ENCODE measurements around the gene TNFAIP3.

The TNFAIP3 gene

GRCh38 chr6:137879299-137879698 lies 12.2 kb downstream of the TNFAIP3 start:
- no peak for TF ChIP-seq TAF1 (IDR thresholded peaks at IDR 0.05; ENCODE audit: borderline replicate concordance, insufficient read depth, low read length)
- no peak for TF ChIP-seq SIN3A (IDR thresholded peaks at IDR 0.05; ENCODE audit: borderline replicate concordance, insufficient read depth, low read length)
- TF ChIP-seq POLR2AphosphoS5 (IDR thresholded peaks at IDR 0.05; ENCODE audit: low read depth, low read length), result no peak
- TF ChIP-seq REST (IDR thresholded peaks at IDR 0.05; ENCODE audit: insufficient read depth in 1 of 2, low read depth in 2 of 2, low read length in 2 of 2), result no peak
- TF ChIP-seq FOXP2 (optimal IDR thresholded peaks at IDR 0.05; ENCODE audit: borderline replicate concordance, extremely low read depth, extremely low read length, insufficient read depth), result no peak

- TF ChIP-seq REST (IDR thresholded peaks at IDR 0.05; ENCODE audit: insufficient read depth in 1 of 2, low read depth in 2 of 2, low read length in 2 of 2) (no peak), TAF1 (IDR thresholded peaks at IDR 0.05; ENCODE audit: borderline replicate concordance, insufficient read depth, low read length) (no peak), FOXP2 (optimal IDR thresholded peaks at IDR 0.05; ENCODE audit: borderline replicate concordance, extremely low read depth, extremely low read length, insufficient read depth) (no peak), POLR2AphosphoS5 (IDR thresholded peaks at IDR 0.05; ENCODE audit: low read depth, low read length) (no peak), SIN3A (IDR thresholded peaks at IDR 0.05; ENCODE audit: borderline replicate concordance, insufficient read depth, low read length) (no peak)
Observed at GRCh38 chr6:137879885-137880745, 13.1 kb downstream of the TNFAIP3 start.

GRCh38 chr6:137880746-137881521 lies 13.9 kb downstream of the TNFAIP3 start:
- no peak for TF ChIP-seq TAF1 (IDR thresholded peaks at IDR 0.05; ENCODE audit: borderline replicate concordance, insufficient read depth, low read length)
- TF ChIP-seq FOXP2 (optimal IDR thresholded peaks at IDR 0.05; ENCODE audit: borderline replicate concordance, extremely low read depth, extremely low read length, insufficient read depth), result no peak

- no peak for TF ChIP-seq TAF1 (IDR thresholded peaks at IDR 0.05; ENCODE audit: borderline replicate concordance, insufficient read depth, low read length)
- TF ChIP-seq FOXP2 (optimal IDR thresholded peaks at IDR 0.05; ENCODE audit: borderline replicate concordance, extremely low read depth, extremely low read length, insufficient read depth), result no peak
- no peak for TF ChIP-seq POLR2AphosphoS5 (IDR thresholded peaks at IDR 0.05; ENCODE audit: low read depth, low read length)
- TF ChIP-seq SIN3A (IDR thresholded peaks at IDR 0.05; ENCODE audit: borderline replicate concordance, insufficient read depth, low read length), result no peak
- no peak for TF ChIP-seq REST (IDR thresholded peaks at IDR 0.05; ENCODE audit: insufficient read depth in 1 of 2, low read depth in 2 of 2, low read length in 2 of 2)
Observed at GRCh38 chr6:137881522-137881886, 14.4 kb downstream of the TNFAIP3 start.

- no peak for TF ChIP-seq TAF1 (IDR thresholded peaks at IDR 0.05; ENCODE audit: borderline replicate concordance, insufficient read depth, low read length)
Observed at GRCh38 chr6:137882225-137882961, 15.3 kb downstream of the TNFAIP3 start.
